ENCODE results near the gene ZNF281.

- no peak for TF ChIP-seq CTCF (IDR thresholded peaks at IDR 0.05)
- no peak for TF ChIP-seq EP300 (IDR thresholded peaks at IDR 0.05)
- TF ChIP-seq POLR2AphosphoS5 (IDR thresholded peaks at IDR 0.05), result no peak
Observed at GRCh38 chr1:200391747-200392146, 18.1 kb downstream of the ZNF281 start.

All from esophagus muscularis mucosa (tissue), 4 donors.